Transverse colon (tissue), 4 donors: Measurements from ENCODE around the gene LRP1-AS. TPM values are rescaled to one million over a fixed set of nuclear protein-coding genes. Genes with fewer than 3 reads are reported as not detected.

Experiments used
- DNase-seq: peaks from one replicate; pipeline ENCODE4 v3.0.0-alpha.2; 2019
- H3K27ac ChIP-seq, 4 donors: fragments of 200-600 bp; sonication (generic); 2 replicates each; pipeline ENCODE4 v1.5.1; 2016 to 2018; ENCODE audit warnings: inconsistent platforms in 4 of 4
- H3K27me3 ChIP-seq: fragments of 200-600 bp; sonication (generic); 2 replicates; pipeline ENCODE4 v1.5.1; 2017; ENCODE audit warnings: inconsistent platforms
- H3K36me3 ChIP-seq, 4 donors: fragments of 200-600 bp; sonication (generic); 2 replicates each; pipeline ENCODE4 v1.5.1; 2017 to 2019; ENCODE audit warnings: inconsistent platforms in 4 of 4
- H3K4me1 ChIP-seq, 4 donors: fragments of 200-600 bp; sonication (generic); 2 replicates each; pipeline ENCODE4 v1.5.1; 2017 to 2020; ENCODE audit warnings: inconsistent platforms in 4 of 4
- H3K4me3 ChIP-seq, 4 donors: fragments of 200-600 bp; sonication (generic); 1 replicate in 1 of 4; 2 replicates in 3 of 4; pipeline versions ENCODE4 v1.5.1 to v1.6.1; 2017 to 2019; ENCODE audit warnings: inconsistent platforms in 4 of 4
- H3K9me3 ChIP-seq, 2 donors: fragments of 200-600 bp; sonication (generic); 2 replicates each; pipeline ENCODE4 v1.5.1; 2017 to 2019; ENCODE audit warnings: inconsistent platforms in 2 of 2
- EP300 ChIP-seq: sonication (generic); formaldehyde crosslinking; IDR thresholded peaks from one replicate; pipeline ENCODE4 v1.6.1; 2017; ENCODE audit warnings: antibody characterized with exemption, low read depth
- POLR2A ChIP-seq: fragments of 450-650 bp; IDR thresholded peaks from one replicate; pipeline ENCODE4 v1.6.1; 2016; ENCODE audit warnings: antibody characterized with exemption, mild to moderate bottlenecking, moderate library complexity
- POLR2AphosphoS5 ChIP-seq, 3 donors: sonication (generic); formaldehyde crosslinking; IDR thresholded peaks; one replicate each; pipeline ENCODE4 v1.6.1; 2016; ENCODE audit warnings: antibody characterized with exemption in 3 of 3
- WGBS, 2 donors: methylation state at CpG; one replicate each; pipeline ENCODE4 v1.1.5; 2018; ENCODE audit warnings: low coverage in 1 of 2; 5-methylcytosine and 5-hydroxymethylcytosine counted together
- in situ Hi-C, 4 donors: fragments of 200-750 bp; cut with MboI; loops; one replicate each; pipeline versions ENCODE4 v1.15.0 to v1.15.1; 2017; ENCODE audit warnings: low sequenced_read_pairs in 3 of 4, low pct_ligation_motif_present in 1 of 4, low pct_unique_long_range_greater_than_20kb in 1 of 4
- intact Hi-C: fragments of 100-400 bp; cut with DNase I; formaldehyde crosslinking; loops from one replicate; pipeline ENCODE4 v1.15.1; 2023; ENCODE audit warnings: low total_unique reads
- total RNA-seq, 4 donors: library from RNA; depleted of rRNA; stranded (reverse); fragments of >200 nt; gene quantifications; one replicate each; pipeline ENCODE4 v1.1.0, GENCODE V29; 2016
- TF ChIP-seq, protein P1 (sequence below), 5 experiments: fragments of 200-600 bp in 3 of 5; fragments of 450-650 bp in 2 of 5; sonication (generic) in 3 of 5; IDR thresholded peaks; 1 replicate in 2 of 5; 2 replicates in 3 of 5; pipeline ENCODE4 v1.5.1; 2016 to 2017; ENCODE audit warnings: antibody characterized with exemption in 5 of 5, inconsistent platforms in 3 of 5, mild to moderate bottlenecking in 2 of 5, moderate library complexity in 1 of 5

Gene LRP1-AS
- total RNA-seq, 4 donors from 2014 or later = not detected

DNA sequence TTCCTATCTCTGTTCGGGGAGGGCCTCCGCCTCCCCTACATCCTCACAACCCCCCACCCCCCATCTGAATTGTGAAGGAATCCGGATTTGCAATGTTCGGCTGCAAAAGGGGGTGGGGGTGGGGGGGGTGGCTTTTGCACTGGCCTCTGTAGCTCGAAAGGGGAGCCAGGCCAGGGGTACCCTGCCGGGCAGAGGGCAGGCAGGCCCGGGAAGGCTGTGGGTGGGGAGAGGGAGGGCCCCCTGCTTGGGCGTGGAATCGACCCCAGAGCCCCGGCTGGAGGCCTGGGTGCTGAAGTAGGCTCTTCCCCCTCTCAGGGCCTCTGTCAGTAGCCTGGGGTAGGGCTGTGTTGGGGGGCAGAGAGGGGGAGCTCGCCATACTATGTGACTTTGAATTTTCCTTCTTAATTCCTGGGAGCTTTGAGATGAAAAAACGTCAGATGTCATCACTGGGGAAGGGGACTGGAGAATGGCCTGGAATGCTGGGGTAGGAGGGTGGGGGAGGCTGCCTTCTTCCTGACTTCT, 18.0 kb downstream of the LRP1-AS start:
- H3K4me1 ChIP-seq = peaks cover 27 to 62% (median 51%) of the 10 kb centered on the region in 4 donors
- no peaks in the 10 kb centered on the region for H3K36me3 ChIP-seq
- H3K27me3 ChIP-seq = no peaks in the 10 kb centered on the region
- H3K9me3 ChIP-seq = no peaks in the 10 kb centered on the region
- H3K27ac ChIP-seq = peak overlapping the region; percentile 94 to 99 (median 96)
- in situ Hi-C loops (no loop called here), intact Hi-C loops (no loop called here)
- peak; percentile 15 for DNase-seq
- peak overlapping the region; percentile 55 to 79 (median 64) for H3K4me3 ChIP-seq
- TF ChIP-seq POLR2A (no peak), EP300 (no peak), POLR2AphosphoS5 (IDR thresholded peaks at IDR 0.05) (no peak)
- TF ChIP-seq, protein P1, sequence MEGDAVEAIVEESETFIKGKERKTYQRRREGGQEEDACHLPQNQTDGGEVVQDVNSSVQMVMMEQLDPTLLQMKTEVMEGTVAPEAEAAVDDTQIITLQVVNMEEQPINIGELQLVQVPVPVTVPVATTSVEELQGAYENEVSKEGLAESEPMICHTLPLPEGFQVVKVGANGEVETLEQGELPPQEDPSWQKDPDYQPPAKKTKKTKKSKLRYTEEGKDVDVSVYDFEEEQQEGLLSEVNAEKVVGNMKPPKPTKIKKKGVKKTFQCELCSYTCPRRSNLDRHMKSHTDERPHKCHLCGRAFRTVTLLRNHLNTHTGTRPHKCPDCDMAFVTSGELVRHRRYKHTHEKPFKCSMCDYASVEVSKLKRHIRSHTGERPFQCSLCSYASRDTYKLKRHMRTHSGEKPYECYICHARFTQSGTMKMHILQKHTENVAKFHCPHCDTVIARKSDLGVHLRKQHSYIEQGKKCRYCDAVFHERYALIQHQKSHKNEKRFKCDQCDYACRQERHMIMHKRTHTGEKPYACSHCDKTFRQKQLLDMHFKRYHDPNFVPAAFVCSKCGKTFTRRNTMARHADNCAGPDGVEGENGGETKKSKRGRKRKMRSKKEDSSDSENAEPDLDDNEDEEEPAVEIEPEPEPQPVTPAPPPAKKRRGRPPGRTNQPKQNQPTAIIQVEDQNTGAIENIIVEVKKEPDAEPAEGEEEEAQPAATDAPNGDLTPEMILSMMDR (IDR thresholded peaks at IDR 0.05) = no peak
- 7% methylated on average over 12 of the region's 12 CpGs; no CpG with 5 or more reads in 1 of the 2 donors for WGBS, 2 donors

GRCh38 chr12:57128519-57129247, 18.7 kb downstream of the LRP1-AS start:
- Histone ChIP-seq H3K36me3 (no peaks in the 10 kb centered on the region), H3K27ac (peak overlapping the region; percentile 94 to 99 (median 96)), H3K4me3 (peak overlapping the region; percentile 55 to 79 (median 64))

DNA sequence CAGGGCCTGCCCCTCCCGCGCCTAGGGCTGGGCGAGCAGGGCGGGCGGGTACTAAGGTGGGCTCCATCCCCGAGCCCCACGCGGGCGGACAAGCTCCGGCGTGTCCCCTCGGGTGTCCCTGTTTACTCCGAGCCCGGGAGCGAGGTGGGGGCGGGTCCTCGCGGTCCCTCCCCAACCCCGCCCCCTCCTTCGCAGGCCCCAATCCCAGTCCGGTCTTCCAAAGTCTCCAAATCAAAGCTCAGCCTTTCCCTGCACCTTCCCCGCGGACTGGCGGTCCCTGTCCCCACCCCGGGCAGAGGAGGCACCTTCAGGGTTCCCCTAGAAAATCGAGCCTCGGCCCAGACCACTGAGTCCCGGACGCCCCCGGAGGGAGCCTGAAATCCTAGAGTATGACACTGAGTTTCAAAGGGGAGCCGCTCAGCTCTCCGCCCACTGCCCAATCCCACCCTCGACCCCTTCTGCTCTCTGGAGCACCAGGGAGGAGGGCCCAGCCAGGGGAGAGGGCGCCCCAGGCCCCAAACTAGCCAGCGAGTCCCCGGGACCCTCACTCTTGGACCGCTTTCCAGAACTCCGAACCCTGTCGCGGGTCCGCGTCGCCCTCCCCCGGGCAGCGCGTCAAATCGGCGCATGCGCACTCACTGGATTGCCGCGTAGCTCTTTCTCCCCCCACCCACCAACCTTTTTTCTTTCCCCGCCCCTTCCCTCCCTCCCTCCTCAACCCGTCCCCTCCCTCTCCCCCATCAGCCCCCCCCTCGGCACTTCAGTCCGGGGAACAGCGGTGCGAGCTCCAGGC, 19.5 kb downstream of the LRP1-AS start, which contains the start of gene LRP1:
Gene LRP1, plus strand, starts transcription at position 758 of the 793 bp plus-strand sequence. CDS start 482 bp downstream, outside the sequence.
- H3K27ac ChIP-seq = peak within 1 kb of the TSS; percentile 94 to 99 (median 96)
- peak; percentile 88 for DNase-seq
- WGBS, 2 donors = 1% methylated on average over 42 of the region's 57 CpGs; no CpG with 5 or more reads in 1 of the 2 donors
- intact Hi-C loops (no loop called here), in situ Hi-C loops (no loop called here)
- H3K9me3 ChIP-seq = no peaks in the 10 kb centered on the region
- H3K36me3 ChIP-seq = no peaks in the 10 kb centered on the region
- peak within 1 kb of the TSS; percentile 55 to 79 (median 64) for H3K4me3 ChIP-seq
- H3K4me1 ChIP-seq = peaks cover 27 to 48% (median 39%) of the 10 kb centered on the region in 4 donors
- H3K27me3 ChIP-seq = no peaks in the 10 kb centered on the region
- peak; percentile 83 for TF ChIP-seq POLR2A
- TF ChIP-seq, protein P1 (IDR thresholded peaks at IDR 0.05) = no peak
- TF ChIP-seq POLR2AphosphoS5 (IDR thresholded peaks at IDR 0.05) = peak; percentile 80 to 91 (median 88)

More at GRCh38 chr12:57128519-57129247, 18.7 kb downstream of the LRP1-AS start:
- intact Hi-C loops (no loop called here), in situ Hi-C loops (no loop called here)
- DNase-seq = peak; percentile 19
- Histone ChIP-seq H3K9me3 (no peaks in the 10 kb centered on the region), H3K4me1 (peaks cover 27 to 55% (median 46%) of the 10 kb centered on the region in 4 donors), H3K27me3 (no peaks in the 10 kb centered on the region)
- no peak for TF ChIP-seq POLR2AphosphoS5 (IDR thresholded peaks at IDR 0.05)
- TF ChIP-seq EP300 = no peak
- TF ChIP-seq, protein P1 (IDR thresholded peaks at IDR 0.05) = no peak
- no peak for TF ChIP-seq POLR2A
- WGBS, 2 donors = 6 to 13% methylated on average over 9 to 31 of the region's 35 CpGs
